GM23338 (cell line): ENCODE results near the gene SRPK1. TPM values are rescaled to one million over a fixed set of nuclear protein-coding genes. Genes with fewer than 3 reads are reported as not detected.

Source experiments
- ATAC-seq: fragments of 200-7000 bp; cut with Tn5 transposase; 3 replicates; pipeline ENCODE4 v1.9.1; 2020
- DNase-seq: peaks from one replicate; pipeline ENCODE4 v3.0.0-alpha.2; 2015; ENCODE audit warnings: low spot score
- H2AFZ ChIP-seq: fragments of 200-600 bp; sonication (generic); 2 replicates; pipeline ENCODE4 v1.8.0; 2016; ENCODE audit warnings: antibody characterized with exemption, mild to moderate bottlenecking, moderate library complexity
- H3F3A ChIP-seq: fragments of 200-600 bp; sonication (generic); replicated peaks from 2 replicates; pipeline ENCODE4 v1.8.0; 2017; ENCODE audit warnings: antibody characterized with exemption, mixed run types, low read depth
- H3K27ac ChIP-seq: fragments of 200-600 bp; sonication (generic); 2 replicates; pipeline ENCODE4 v1.6.1; 2016; ENCODE audit warnings: low read depth
- H3K27me3 ChIP-seq: fragments of 200-600 bp; sonication (generic); 2 replicates; pipeline ENCODE4 v1.8.0; 2016; ENCODE audit warnings: mild to moderate bottlenecking, mixed run types, moderate library complexity; ENCODE audit not compliant: insufficient read depth
- H3K36me3 ChIP-seq: fragments of 200-600 bp; sonication (generic); 2 replicates; pipeline ENCODE4 v1.8.0; 2016; ENCODE audit warnings: mild to moderate bottlenecking; ENCODE audit not compliant: insufficient read depth
- H3K4me1 ChIP-seq: fragments of 200-600 bp; sonication (generic); 2 replicates; pipeline ENCODE4 v1.8.0; 2016; ENCODE audit warnings: mild to moderate bottlenecking, moderate library complexity; ENCODE audit not compliant: insufficient read depth
- H3K4me2 ChIP-seq: fragments of 200-600 bp; sonication (generic); 2 replicates; pipeline ENCODE4 v1.7.1; 2017; ENCODE audit warnings: mixed run types
- H3K4me3 ChIP-seq: fragments of 200-600 bp; sonication (generic); 2 replicates; pipeline ENCODE4 v1.6.1; 2016; ENCODE audit warnings: mixed run types
- H3K79me2 ChIP-seq: fragments of 200-600 bp; sonication (generic); replicated peaks from 2 replicates; pipeline ENCODE4 v1.8.0; 2017; ENCODE audit warnings: mild to moderate bottlenecking; ENCODE audit not compliant: insufficient read depth
- H3K9me2 ChIP-seq: fragments of 200-600 bp; sonication (generic); 2 replicates; pipeline ENCODE4 v1.8.0; 2017; ENCODE audit not compliant: insufficient read depth
- H4K20me1 ChIP-seq: fragments of 200-600 bp; sonication (generic); replicated peaks from 2 replicates; pipeline ENCODE4 v1.8.0; 2017; ENCODE audit warnings: mild to moderate bottlenecking; ENCODE audit not compliant: insufficient read depth
- H3K27ac Mint-ChIP-seq: 2 replicates; pipeline ENCODE4 v1.8.0; 2020; ENCODE audit warnings: inconsistent platforms, mild to moderate bottlenecking, moderate library complexity, mixed read lengths
- H3K27me3 Mint-ChIP-seq: 3 replicates; pipeline ENCODE4 v1.8.0; 2022; ENCODE audit warnings: low read depth, mild to moderate bottlenecking, moderate library complexity, mixed read lengths, inconsistent platforms; ENCODE audit not compliant: insufficient read depth, poor library complexity
- H3K36me3 Mint-ChIP-seq: 3 replicates; pipeline ENCODE4 v1.8.0; 2021; ENCODE audit warnings: low read depth, mild to moderate bottlenecking, inconsistent platforms, moderate library complexity, mixed read lengths
- H3K4me1 Mint-ChIP-seq: 3 replicates; pipeline ENCODE4 v1.8.0; 2020; ENCODE audit warnings: mild to moderate bottlenecking, inconsistent platforms, mixed read lengths
- H3K4me3 Mint-ChIP-seq: 3 replicates; pipeline ENCODE4 v1.8.0; 2021; ENCODE audit warnings: moderate library complexity, mild to moderate bottlenecking, inconsistent platforms, mixed read lengths
- H3K9me3 Mint-ChIP-seq: 3 replicates; pipeline ENCODE4 v1.8.0; 2020; ENCODE audit warnings: moderate library complexity, mild to moderate bottlenecking, inconsistent platforms, mixed read lengths
- CREB1 ChIP-seq: fragments of 250-450 bp; sonication (Bioruptor Pico); IDR thresholded peaks from 2 replicates; pipeline ENCODE4 v1.5.0; 2020; ENCODE audit warnings: low read depth, mild to moderate bottlenecking, moderate library complexity
- EZH2 ChIP-seq: fragments of 200-600 bp; sonication (generic); IDR thresholded peaks from one replicate; pipeline ENCODE4 v1.8.0; 2017; ENCODE audit warnings: antibody characterized with exemption, mild to moderate bottlenecking, low read depth; ENCODE audit not compliant: unreplicated experiment
- EZH2phosphoT487 ChIP-seq: fragments of 200-600 bp; sonication (generic); IDR thresholded peaks from one replicate; pipeline ENCODE4 v1.8.1; 2018; ENCODE audit warnings: antibody characterized with exemption; ENCODE audit not compliant: unreplicated experiment
- JUNB ChIP-seq: IDR thresholded peaks from one replicate; pipeline ENCODE4 v1.6.1; 2016; ENCODE audit warnings: antibody characterized with exemption; ENCODE audit not compliant: unreplicated experiment
- NANOG ChIP-seq: IDR thresholded peaks from 2 replicates; pipeline ENCODE4 v1.6.1; 2016; ENCODE audit warnings: antibody characterized with exemption, borderline replicate concordance
- POLR2AphosphoS5 ChIP-seq: IDR thresholded peaks from 2 replicates; pipeline ENCODE4 v1.6.1; 2016; ENCODE audit warnings: antibody characterized with exemption, low read depth
- STAT1 ChIP-seq: IDR thresholded peaks from one replicate; pipeline ENCODE4 v1.6.1; 2016; ENCODE audit warnings: antibody characterized with exemption; ENCODE audit not compliant: unreplicated experiment
- ZNF114 ChIP-seq: fragments of 250-450 bp; sonication (Bioruptor Pico); IDR thresholded peaks from 2 replicates; pipeline ENCODE4 v1.5.0; 2020; ENCODE audit warnings: mild to moderate bottlenecking, moderate library complexity
- ZNF331 ChIP-seq: fragments of 250-450 bp; sonication (Bioruptor Pico); IDR thresholded peaks from 2 replicates; pipeline ENCODE4 v1.5.0; 2020; ENCODE audit warnings: low read depth, mild to moderate bottlenecking, moderate library complexity
- ZNF462 ChIP-seq: fragments of 250-450 bp; sonication (Bioruptor Pico); IDR thresholded peaks from 2 replicates; pipeline ENCODE4 v1.5.0; 2020; ENCODE audit warnings: mild to moderate bottlenecking, moderate library complexity
- polyA plus RNA-seq: library from polyadenylated mRNA; unstranded; fragments of >200 nt; fragmentation: Nextera tagmentation; extraction: Ambion mirVana; gene quantifications from 2 replicates; pipeline ENCODE4 v1.2.1, GENCODE V29; 2016
- total RNA-seq: library from RNA; depleted of rRNA; stranded (reverse); fragments of >200 nt; shearing (Covaris generic); gene quantifications from 2 replicates; pipeline ENCODE4 v1.2.3, GENCODE V29; 2014
- TF ChIP-seq, protein P1 (sequence below): IDR thresholded peaks from 2 replicates; pipeline ENCODE4 v1.6.1; 2016; ENCODE audit warnings: antibody characterized with exemption
- TF ChIP-seq, protein P2 (sequence below): IDR thresholded peaks from one replicate; pipeline ENCODE4 v1.6.1; 2018; ENCODE audit warnings: antibody characterized with exemption; ENCODE audit not compliant: unreplicated experiment
- TF ChIP-seq, protein P3 (sequence below), 2 experiments: fragments of 200-600 bp in 1 of 2; sonication (generic) in 1 of 2; conservative IDR thresholded peaks; 2 replicates each; pipeline versions ENCODE4 v1.5.1 to v1.6.1; 2016 to 2017; ENCODE audit warnings: antibody characterized with exemption in 2 of 2, low read depth in 2 of 2, mild to moderate bottlenecking in 2 of 2, moderate library complexity in 1 of 2

SRPK1 gene
- total and polyA plus RNA-seq, 2 experiments from 2014 or later = 175 to 202 TPM

DNA sequence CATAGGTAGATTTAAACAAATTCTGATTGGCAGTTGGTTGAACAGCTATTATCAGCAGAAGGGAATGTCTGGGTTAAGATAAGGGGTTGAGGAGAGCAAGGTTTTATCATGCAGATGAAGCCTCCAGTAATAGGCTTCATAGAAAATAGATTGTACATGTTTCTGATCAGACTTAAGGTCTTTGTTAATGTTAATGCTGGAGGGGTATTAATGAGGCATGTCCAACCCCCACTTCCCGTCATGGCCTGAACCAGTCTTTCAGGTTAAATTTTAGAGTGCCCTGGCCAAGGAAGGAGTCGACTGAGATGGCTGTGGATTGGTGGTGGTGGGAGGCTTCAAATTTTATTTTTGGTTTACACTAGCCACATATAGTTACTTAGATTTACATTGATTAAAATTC lies 136.7 kb downstream of the SRPK1 start:
- Mint-ChIP-seq H3K36me3 (no peaks in the 10 kb centered on the region), H3K27ac (no peak overlapping the region), H3K9me3 (no peaks in the 10 kb centered on the region; the same call in 2 of the 3 replicates), H3K27me3 (peaks cover 4% of the 10 kb centered on the region), H3K4me3 (no peak overlapping the region), H3K4me1 (peaks cover 13% of the 10 kb centered on the region)
- Histone ChIP-seq H4K20me1 (no peaks in the 10 kb centered on the region), H3K36me3 (no peaks in the 10 kb centered on the region), H3K4me1 (peaks cover 6% of the 10 kb centered on the region; the same call in 1 of the 2 replicates), H3K4me3 (no peak overlapping the region), H3K27ac (no peak overlapping the region), H3K27me3 (no peaks in the 10 kb centered on the region), H3K4me2 (no peak overlapping the region), H3K9me2 (no peaks in the 10 kb centered on the region; the same call in 1 of the 2 replicates), H3F3A (0 out of 2 replicates have a peak, but pooled peaks cover 2% of the 10 kb centered on the region), H2AFZ (no peak overlapping the region), H3K79me2 (no peaks in the 10 kb centered on the region)
- TF ChIP-seq ZNF331 (CRISPR knock-in tag) (no peak), ZNF114 (CRISPR knock-in tag) (no peak), ZNF462 (CRISPR knock-in tag) (no peak), STAT1 (no peak), POLR2AphosphoS5 (no peak), EZH2 (no peak), CREB1 (CRISPR knock-in tag) (no peak), EZH2phosphoT487 (no peak), JUNB (no peak), NANOG (no peak)
- TF ChIP-seq, protein P1, sequence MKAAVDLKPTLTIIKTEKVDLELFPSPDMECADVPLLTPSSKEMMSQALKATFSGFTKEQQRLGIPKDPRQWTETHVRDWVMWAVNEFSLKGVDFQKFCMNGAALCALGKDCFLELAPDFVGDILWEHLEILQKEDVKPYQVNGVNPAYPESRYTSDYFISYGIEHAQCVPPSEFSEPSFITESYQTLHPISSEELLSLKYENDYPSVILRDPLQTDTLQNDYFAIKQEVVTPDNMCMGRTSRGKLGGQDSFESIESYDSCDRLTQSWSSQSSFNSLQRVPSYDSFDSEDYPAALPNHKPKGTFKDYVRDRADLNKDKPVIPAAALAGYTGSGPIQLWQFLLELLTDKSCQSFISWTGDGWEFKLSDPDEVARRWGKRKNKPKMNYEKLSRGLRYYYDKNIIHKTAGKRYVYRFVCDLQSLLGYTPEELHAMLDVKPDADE = no peak
- TF ChIP-seq, protein P2, sequence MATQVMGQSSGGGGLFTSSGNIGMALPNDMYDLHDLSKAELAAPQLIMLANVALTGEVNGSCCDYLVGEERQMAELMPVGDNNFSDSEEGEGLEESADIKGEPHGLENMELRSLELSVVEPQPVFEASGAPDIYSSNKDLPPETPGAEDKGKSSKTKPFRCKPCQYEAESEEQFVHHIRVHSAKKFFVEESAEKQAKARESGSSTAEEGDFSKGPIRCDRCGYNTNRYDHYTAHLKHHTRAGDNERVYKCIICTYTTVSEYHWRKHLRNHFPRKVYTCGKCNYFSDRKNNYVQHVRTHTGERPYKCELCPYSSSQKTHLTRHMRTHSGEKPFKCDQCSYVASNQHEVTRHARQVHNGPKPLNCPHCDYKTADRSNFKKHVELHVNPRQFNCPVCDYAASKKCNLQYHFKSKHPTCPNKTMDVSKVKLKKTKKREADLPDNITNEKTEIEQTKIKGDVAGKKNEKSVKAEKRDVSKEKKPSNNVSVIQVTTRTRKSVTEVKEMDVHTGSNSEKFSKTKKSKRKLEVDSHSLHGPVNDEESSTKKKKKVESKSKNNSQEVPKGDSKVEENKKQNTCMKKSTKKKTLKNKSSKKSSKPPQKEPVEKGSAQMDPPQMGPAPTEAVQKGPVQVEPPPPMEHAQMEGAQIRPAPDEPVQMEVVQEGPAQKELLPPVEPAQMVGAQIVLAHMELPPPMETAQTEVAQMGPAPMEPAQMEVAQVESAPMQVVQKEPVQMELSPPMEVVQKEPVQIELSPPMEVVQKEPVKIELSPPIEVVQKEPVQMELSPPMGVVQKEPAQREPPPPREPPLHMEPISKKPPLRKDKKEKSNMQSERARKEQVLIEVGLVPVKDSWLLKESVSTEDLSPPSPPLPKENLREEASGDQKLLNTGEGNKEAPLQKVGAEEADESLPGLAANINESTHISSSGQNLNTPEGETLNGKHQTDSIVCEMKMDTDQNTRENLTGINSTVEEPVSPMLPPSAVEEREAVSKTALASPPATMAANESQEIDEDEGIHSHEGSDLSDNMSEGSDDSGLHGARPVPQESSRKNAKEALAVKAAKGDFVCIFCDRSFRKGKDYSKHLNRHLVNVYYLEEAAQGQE = no peak
- TF ChIP-seq, protein P3, sequence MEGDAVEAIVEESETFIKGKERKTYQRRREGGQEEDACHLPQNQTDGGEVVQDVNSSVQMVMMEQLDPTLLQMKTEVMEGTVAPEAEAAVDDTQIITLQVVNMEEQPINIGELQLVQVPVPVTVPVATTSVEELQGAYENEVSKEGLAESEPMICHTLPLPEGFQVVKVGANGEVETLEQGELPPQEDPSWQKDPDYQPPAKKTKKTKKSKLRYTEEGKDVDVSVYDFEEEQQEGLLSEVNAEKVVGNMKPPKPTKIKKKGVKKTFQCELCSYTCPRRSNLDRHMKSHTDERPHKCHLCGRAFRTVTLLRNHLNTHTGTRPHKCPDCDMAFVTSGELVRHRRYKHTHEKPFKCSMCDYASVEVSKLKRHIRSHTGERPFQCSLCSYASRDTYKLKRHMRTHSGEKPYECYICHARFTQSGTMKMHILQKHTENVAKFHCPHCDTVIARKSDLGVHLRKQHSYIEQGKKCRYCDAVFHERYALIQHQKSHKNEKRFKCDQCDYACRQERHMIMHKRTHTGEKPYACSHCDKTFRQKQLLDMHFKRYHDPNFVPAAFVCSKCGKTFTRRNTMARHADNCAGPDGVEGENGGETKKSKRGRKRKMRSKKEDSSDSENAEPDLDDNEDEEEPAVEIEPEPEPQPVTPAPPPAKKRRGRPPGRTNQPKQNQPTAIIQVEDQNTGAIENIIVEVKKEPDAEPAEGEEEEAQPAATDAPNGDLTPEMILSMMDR (conservative IDR thresholded peaks at IDR 0.05; ENCODE audit: low read depth in 2 of 2) = no peak
- DNase-seq (no peak), ATAC-seq (no peak)
